NB4 (cell line): ENCODE measurements around the gene KCNA2.

Experiments used
- DNase-seq: peaks from one replicate; pipeline ENCODE4 v3.0.0; 2010; ENCODE audit warnings: low read depth
- H3K4me3 ChIP-seq: one replicate; pipeline ENCODE4 v1.5.1; 2011; ENCODE audit warnings: mild to moderate bottlenecking, low read depth, low read length, moderate library complexity
- MAX ChIP-seq: IDR thresholded peaks from 2 replicates; pipeline ENCODE4 v1.6.1; 2011; ENCODE audit warnings: low read depth, low read length
- MYC ChIP-seq: IDR thresholded peaks from 2 replicates; pipeline ENCODE4 v1.6.1; 2011; ENCODE audit warnings: low read depth, low read length
- POLR2A ChIP-seq: IDR thresholded peaks from 2 replicates; pipeline ENCODE4 v1.6.1; 2011; ENCODE audit warnings: mild to moderate bottlenecking; ENCODE audit not compliant: insufficient read length; ENCODE audit errors: extremely low read depth
- TF ChIP-seq, protein P1 (sequence below): IDR thresholded peaks from one replicate; pipeline ENCODE4 v1.5.1; 2012; ENCODE audit warnings: low read depth, low read length

The KCNA2 gene

GRCh38 chr1:110620686-110621085 lies 14.5 kb upstream of the KCNA2 start:
- TF ChIP-seq MYC (no peak), MAX (no peak), POLR2A (no peak)
- TF ChIP-seq, protein P1, sequence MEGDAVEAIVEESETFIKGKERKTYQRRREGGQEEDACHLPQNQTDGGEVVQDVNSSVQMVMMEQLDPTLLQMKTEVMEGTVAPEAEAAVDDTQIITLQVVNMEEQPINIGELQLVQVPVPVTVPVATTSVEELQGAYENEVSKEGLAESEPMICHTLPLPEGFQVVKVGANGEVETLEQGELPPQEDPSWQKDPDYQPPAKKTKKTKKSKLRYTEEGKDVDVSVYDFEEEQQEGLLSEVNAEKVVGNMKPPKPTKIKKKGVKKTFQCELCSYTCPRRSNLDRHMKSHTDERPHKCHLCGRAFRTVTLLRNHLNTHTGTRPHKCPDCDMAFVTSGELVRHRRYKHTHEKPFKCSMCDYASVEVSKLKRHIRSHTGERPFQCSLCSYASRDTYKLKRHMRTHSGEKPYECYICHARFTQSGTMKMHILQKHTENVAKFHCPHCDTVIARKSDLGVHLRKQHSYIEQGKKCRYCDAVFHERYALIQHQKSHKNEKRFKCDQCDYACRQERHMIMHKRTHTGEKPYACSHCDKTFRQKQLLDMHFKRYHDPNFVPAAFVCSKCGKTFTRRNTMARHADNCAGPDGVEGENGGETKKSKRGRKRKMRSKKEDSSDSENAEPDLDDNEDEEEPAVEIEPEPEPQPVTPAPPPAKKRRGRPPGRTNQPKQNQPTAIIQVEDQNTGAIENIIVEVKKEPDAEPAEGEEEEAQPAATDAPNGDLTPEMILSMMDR: no peak
- H3K4me3 ChIP-seq: no peak overlapping the region
- no peak for DNase-seq

- no peak overlapping the region for H3K4me3 ChIP-seq
- DNase-seq: no peak
Measured at GRCh38 chr1:110620250-110620615, 14.1 kb upstream of the KCNA2 start.

DNA sequence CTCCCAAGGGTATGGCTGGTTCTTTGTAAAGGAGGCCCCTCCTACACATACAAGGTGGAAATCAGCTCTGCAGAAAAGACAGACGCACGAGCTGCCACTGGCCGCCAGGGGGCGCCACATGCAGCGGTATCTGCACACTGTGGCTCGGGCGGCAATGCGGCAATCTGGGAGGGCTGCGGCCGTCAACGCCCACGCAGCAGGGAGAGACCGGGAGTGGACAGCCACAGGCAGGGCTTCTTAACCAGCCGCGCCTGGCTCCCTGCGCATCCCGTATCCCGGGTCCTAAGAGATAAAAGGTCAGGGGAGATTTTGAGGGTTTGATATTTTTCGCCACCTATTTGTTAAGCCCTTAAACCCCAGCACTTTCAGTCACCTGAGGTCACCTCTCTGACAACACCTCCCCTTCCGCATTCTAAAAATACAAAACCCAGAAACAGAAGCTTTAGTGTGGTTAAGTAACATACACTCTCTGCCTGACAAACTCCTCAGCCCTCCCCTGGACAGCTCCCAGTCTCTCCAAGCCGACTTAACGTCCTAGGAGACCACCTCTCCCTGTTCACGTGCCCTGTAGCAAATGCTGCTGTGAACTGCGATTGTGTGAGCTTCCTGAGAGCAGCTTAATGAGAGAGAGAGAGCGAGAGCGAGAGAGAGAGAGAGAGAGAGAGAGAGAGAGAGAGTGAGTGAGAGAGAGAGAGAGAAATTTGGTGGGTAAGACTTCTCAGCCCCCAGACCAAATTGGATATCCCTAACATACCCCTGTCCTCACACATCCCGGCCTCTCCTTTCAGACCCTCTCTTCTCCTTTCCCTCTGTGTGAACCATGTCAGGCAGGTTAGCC lies 13.5 kb upstream of the KCNA2 start:
- DNase-seq: peak; percentile 87
- TF ChIP-seq POLR2A (no peak), MAX (peak; percentile 77), MYC (no peak; the same call in none of the 2 replicates)
- TF ChIP-seq, protein P1: peak; percentile 84
- no peak overlapping the region for H3K4me3 ChIP-seq

More at GRCh38 chr1:110620250-110620615, 14.1 kb upstream of the KCNA2 start:
- TF ChIP-seq, protein P1: no peak
- TF ChIP-seq MAX: no peak
- TF ChIP-seq MYC: no peak
- no peak for TF ChIP-seq POLR2A

GRCh38 chr1:110618668-110619067 lies 12.5 kb upstream of the KCNA2 start:
- DNase-seq: no peak
- no peak overlapping the region for H3K4me3 ChIP-seq
- TF ChIP-seq, protein P1: no peak
- TF ChIP-seq POLR2A: no peak
- TF ChIP-seq MYC: no peak
- TF ChIP-seq MAX: no peak

DNA sequence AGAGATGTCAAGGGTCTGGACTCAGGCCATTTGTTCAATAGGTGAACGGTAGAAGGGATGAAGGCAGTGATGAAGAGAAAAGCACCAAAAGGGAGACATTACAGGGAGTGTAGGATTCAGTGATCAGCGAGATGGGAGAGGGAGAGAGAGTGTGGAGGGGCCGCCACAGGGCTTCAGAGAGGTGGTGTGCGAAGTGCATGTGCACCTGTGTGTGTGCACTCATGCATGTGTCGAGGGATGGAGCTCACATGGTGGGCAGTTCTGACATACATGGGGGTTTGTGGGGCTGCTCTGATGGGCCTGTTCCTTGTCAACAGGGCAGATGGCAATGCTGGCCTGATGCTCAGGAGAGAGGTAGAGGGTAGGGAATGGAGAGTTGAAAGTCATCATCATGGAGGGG lies 11.4 kb upstream of the KCNA2 start:
- TF ChIP-seq, protein P1: no peak
- no peak for TF ChIP-seq MAX
- TF ChIP-seq POLR2A: no peak
- no peak for TF ChIP-seq MYC
- no peak overlapping the region for H3K4me3 ChIP-seq
- DNase-seq: no peak
